NCI-H2227 (cell line): ENCODE results near the gene FRG1.
"Not testable (repeated sequence)": the region's sequence is repeated elsewhere in the genome, so short reads cannot be mapped to it uniquely, and the experiment has no call there.

Experiments
- DNase-seq: peaks from one replicate; lab custom pipeline; 2025; ENCODE audit not compliant: unreplicated experiment; lab: John Stamatoyannopoulos, UW

FRG1 gene

DNA sequence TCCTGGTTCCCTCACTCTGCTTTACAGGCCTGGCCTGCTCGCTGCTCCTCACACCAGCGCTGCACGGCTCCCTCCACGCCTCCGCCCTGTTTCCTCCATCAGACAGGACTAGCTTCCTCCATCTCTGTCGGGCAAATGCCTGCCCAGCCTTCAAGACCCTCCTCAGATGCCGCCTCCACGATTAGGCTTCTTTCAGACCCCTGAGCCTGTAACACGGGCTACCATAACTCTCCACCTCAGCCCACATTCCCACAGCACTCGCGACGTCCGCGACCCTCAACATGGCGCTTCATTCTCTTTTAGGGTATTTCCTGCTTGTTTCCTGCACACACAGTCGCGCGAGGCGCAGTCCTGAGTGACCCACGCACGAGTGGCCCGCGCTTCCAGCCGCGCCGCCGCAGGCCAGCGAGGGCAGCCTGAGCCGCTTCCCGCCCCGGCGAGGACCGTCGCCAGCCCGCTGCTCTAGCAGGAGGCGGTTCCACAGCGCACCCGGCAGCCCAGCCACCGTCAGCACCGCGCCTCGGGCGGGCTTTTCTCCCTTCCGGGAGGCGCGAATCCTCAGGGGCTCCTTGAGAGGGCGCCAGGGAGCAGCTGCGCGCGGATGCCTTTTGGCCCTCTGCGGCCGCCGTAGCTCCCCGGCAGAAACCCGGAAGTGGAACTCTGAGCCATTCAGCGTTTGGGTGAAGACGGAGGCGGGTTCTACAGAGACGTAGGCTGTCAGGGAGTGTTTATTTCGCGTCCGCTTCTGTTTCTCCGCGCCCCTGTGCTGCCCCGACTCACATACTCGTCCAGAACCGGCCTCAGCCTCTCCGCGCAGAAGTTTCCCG lies at the start of gene FRG1:
TSS of gene FRG1 (plus strand) at position 695 of the 827 bp plus-strand sequence. CDS start 138 bp downstream, outside the sequence.
- DNase-seq = no peak

DNA sequence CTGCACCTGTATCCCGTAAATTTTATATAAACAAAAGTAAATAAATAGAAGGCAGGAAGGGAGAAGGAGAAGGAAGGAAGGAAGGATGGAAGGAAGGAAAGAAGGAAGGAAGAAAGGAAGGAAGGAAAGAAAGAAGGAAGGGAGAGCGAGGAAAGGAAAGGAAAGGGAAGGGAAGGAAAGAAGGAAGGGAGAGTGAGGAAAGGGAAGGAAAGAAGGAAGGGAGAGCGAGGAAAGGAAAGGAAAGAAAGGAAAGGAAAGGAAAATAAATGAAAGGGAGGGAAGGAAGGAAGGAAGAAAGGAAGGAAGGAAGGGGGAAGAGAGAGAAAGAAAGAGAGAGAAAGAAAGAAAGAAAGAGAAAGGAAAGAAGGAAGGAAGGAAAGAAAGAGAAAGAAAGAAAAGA lies 43.0 kb upstream of the FRG1 start:
- no peak for DNase-seq

DNA sequence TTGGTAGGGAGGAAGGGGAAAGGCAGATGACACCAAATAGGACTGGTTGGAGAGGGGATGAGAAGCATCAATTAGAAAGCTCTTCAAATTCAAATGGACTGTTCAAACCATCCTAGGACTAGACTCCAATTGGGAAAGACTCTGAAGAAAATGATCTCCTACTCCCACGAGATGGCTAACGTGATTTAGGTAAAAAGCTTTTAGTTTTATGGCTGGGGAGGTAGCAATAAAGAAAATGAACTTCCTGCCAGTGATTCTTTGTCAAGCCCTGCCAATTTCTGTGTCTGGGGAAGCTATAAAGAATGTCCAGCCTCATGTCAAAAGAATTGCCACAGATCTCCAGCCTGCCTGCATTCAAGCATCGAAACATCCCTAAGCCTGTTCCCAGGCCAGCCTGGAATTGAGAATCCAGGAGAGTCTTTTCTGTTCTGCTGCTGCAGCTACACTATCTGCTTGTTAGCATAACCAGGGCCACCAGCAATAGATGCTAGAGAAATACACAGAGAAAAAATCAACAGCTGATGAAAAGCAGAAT lies 41.1 kb upstream of the FRG1 start:
- DNase-seq = not testable (repeated sequence)

DNA sequence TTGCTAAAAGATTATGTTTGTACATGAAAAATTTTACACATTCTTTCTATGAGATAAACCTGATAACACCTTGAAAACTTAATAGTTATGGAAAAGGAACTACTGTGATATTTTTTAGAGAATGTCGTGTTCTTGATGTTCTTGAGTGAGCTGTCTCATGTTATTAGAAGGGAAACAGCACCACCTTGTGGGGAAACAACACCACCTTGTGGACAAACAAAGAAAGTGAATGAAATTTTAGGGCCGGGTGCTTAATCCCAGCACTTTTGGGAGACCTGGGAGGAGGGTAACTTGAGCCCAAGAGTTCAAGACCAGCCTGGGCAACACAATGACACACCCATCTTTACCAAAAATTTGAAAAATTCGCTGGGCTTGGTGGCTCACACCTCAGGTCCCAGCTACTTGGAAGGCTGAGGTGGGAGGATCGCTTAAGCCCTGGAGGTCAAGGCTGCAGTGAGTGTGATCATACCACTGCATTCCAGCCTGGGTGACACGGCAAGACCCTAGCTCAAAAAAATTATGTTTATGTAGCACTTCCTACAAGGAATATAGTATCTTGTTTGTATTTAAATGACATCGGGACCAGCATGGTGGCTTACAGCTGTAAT lies 36.1 kb upstream of the FRG1 start:
- not testable (repeated sequence) for DNase-seq

DNA sequence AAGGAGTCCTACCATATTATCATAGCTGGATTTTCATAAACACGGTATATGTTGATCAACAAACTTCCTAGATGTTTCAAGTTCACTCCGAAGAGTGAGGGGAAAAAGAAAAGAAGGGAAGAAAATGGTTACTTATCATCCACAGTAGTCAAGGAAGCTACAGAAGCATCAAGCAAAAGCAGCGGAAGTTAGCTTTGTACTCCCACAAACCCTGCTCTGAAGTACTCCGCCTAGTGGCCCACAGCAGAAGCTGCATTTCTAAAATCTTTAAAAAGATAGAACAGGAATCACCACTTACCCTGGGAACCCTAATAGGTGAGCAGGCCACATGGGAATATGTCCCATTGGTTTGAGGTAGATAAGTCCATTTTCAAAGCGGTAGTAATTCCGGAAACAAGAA lies 28.5 kb upstream of the FRG1 start:
- DNase-seq = no peak

DNA sequence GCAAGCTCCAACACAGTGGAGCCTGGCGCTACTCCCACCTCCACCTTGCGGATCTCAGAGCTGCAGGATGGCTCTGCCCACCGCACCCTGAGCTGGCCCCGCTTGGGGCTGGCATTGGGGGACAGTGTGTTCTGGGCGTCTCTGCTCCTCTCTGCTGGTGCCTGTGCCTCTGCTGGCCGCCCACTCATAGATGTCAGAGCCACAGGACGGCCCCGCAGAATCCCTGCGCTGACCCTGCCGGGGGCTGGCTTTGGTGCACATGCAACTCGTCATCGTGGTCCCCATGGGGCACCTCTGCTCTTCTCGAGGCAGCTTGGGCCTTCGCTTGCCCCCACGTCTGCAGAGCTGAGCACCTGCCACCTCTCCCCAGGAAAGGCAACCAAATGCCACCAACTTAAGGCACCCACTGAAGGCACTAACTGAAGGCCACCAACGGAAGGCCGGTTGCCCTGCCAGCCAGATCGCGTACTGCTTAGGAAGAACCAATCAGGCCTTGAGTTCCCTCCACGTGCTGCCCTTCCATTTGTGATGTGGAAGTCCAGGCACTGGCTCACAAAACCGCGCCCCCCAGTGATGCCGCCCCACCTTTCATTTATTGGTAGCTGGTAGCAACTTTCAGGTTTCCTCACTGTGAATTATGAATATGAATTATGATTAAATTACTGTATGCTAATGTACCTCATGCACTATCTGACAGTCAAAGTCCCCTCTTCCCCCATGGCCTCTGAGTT lies 23.3 kb upstream of the FRG1 start:
- DNase-seq = no peak

DNA sequence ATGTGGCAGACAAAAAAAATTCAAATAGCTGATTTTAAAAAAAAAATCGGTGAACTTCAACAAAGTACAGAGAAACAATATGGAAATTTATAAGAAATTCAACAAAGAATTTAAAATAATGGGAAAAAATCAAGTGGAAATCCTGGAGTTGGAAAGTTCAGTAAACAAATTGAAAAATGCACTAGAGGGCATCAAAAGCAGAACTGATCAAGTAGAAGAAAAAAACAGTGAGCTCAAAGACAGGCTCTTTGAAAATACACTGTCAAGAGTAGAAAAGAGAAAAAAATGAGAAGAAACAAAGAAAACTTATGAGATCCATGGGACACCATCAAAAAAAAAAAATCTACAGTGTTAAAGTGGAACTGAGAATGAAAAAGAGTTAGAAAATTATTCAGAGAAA lies 19.6 kb upstream of the FRG1 start:
- no peak for DNase-seq

DNA sequence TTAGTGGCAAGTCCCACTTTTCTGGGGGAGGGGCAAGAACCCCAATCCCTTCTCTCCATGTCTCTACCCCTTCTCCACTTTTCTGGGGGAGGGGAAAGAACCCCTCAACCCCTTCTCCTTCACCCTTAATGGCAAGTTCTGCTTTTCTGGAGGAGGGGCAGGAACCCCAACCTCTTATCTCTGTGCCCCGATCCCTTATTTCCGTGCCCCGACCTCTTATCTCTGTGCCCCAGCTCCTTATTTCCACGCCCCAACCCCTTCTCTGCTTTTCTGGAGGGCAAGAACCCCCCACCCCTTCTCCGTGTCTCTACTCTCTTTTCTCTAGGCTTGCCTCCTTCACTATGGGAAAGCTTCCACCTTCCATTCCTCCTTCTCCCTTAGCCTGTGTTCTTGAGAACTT lies 13.9 kb upstream of the FRG1 start:
- DNase-seq = not testable (repeated sequence)

DNA sequence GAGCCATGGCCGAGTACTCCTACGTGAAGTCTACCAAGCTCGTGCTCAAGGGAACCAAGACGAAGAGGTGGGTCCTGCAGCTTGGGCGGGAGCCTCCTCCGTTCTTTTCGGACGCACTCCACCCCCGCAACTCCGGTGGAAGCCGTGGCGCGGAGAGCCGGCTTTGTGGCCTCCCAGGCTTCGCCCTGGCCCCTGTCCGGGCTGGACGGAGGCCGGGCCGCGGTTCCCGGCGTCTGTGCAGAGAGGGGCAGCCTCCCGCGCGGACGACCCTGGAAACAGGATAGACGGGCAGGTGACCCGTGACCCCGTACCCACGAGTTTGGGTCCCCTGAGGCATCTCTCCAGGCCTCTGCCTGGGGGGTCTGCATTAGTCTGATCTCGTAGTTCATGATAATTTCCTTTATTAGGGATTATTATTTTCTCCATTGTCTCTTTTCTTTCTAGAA lies 356 bp downstream of the FRG1 start:
- DNase-seq = no peak

DNA sequence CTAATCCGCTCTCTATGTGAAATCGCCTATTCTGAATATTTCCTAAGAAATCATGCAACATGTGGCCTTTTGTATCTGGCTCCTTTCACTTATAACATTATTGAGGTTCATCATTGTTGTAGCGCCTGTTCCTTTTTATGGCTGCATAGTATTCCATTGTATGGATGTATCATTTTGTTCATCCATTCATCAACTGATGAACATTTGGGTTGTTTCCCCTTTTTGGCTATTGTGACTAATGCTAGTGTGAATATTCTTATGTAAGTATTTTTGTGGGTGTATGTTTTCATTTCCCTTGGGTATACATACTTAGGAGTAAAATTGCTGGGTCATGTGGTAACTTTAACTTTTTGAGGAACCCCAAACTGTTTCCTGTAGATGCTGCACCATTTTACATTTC lies 1.7 kb downstream of the FRG1 start:
- DNase-seq = not testable (repeated sequence)

DNA sequence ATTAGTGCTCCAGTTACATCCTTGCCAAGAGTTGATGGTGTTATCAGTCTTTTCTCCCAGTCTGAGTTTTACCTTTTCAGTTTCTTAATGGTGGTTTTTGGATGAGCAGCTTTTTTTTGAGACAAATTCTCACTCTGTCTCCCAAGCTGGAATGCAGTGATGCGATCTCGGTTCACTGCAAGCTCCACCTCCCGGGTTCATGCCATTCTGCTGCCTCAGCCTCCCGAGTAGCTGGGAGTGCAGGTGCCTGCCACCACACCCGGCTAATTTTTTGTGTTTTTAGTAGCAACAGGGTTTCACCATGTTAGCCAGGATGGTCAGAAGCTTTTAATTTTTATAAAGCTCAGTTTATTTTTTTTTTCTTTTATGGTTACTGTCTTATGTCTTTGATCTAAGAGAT lies 3.4 kb downstream of the FRG1 start:
- not testable (repeated sequence) for DNase-seq

DNA sequence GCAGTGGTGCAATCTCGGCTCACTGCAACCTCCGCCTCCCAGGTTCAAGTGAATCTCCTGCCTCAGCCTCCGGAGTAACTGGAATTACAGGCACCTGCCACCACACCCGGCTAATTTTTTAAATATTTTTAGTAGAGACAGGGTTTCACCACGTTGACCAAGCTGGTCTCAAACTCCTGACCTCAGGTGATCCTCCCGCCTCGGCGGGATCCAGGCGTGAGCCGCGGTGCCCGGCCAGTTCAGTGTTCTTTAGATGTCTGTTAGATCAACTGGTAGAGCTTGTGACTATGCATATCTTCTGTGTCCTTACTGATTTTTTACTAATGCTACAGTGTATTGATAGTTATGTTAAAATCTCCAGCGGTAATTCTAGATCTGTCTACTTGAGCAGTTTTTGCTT lies 6.2 kb downstream of the FRG1 start:
- DNase-seq = not testable (repeated sequence)

DNA sequence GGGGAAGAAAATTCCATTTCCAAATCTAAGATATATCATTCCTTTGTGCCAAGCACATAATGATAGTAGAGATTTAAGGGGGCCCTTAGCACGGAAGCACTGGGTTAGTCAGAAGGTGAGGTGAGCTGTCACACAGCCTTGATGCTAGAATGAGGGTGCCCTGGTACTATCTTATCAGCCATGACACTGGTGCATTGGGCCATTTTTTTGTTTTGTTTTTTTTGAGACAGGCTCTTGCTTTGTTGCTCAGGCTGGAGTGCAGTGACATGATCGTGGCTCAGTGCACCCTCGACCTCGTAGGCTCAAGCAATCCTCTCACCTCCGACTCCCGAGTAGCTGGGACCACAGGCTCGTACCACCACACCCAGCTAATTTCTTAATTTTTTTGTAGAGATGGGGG lies 7.8 kb downstream of the FRG1 start:
- DNase-seq = not testable (repeated sequence)

DNA sequence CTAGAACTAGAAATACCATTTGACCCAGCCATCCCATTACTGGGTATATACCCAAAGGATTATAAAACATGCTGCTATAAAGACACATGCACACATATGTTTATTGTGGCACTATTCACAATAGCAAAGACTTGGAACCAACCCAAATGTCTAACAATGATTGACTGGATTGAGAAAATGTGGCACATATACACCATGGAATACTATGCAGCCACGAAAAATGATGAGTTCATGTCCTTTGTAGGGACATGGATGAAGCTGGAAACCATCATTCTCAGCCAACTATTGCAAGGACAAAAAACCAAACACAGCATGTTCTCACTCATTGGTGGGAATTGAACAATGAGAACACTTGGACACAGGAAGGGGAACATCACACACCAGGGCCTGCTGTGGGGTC lies 28.6 kb downstream of the FRG1 start:
- not testable (repeated sequence) for DNase-seq

DNA sequence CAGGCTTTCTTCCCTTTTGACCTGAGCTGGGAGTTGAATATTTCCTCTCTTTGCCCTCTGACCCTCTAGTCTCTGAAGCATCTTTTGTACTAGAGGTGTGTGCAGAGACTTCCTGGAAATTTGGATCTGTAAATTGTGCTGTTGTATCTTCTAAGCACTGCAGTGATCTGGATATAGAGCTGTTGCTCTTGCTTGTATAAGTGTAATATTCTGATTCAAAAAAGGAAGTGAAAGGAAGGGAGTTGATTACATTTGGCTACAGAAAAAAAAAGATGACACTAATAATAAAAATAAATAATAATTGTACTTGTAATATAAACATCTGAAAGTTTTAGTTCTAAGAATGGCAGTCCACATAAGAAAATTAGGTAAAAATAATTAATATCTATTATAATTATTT lies 33.0 kb downstream of the FRG1 start:
- DNase-seq = no peak

DNA sequence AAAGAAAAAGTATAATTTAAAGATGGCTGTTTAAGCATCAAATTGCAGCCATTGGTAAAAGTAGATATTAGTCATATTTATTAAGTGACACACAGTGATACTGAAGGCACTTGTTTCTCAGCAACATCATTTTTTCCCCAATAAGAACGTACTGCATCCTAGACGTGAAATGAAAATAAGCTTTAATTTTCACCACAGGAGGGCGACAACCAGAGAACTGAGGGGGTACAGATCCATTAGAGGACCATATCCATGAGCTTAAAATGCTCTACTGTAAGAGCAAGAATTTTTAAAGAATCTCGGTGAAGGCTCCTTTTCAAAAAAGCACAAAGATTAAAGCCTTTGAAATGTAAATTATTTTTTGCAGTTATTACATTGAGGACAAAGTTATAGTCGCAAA lies 33.4 kb downstream of the FRG1 start:
- DNase-seq = no peak

DNA sequence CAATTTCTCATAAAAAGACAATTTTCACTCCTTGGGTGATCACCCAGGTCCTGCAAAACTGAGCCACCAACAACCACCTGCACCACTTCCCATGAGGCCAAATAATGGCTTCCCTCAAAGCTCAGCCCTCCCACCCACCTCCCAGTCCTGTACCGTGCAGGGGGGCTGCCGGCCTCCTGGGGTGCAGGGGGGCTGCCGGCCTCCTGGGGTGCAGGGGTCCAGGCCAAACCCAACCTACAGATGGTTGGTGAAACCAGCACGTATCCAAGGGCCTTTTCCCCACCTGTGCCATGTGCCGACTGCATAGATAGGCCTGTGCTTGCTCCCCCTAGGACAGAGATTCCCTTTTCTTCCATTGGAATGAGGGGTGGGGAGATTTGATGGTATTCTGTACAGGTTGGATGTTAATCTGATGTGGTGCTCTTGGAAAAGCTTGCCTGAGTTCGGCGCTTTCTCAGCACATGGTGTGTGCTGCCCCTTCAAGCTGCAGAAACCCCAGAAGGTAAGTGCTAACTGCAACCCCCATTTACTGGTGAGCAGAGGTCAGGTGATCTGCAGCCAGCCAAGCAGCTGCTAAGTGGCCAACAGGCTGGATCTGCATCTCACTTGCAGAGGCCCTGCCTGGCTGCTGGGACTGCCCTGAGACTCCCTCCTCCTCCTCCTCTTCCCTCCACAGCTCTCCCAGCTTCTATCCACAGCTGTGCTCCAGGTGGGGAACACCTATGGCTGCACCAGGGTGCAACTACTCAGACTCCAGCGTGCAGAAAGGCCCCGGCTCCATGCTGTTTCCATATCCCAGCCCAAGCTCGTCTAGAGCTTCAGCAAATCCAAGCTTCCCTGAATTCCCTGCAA lies 38.8 kb downstream of the FRG1 start:
- no peak for DNase-seq

DNA sequence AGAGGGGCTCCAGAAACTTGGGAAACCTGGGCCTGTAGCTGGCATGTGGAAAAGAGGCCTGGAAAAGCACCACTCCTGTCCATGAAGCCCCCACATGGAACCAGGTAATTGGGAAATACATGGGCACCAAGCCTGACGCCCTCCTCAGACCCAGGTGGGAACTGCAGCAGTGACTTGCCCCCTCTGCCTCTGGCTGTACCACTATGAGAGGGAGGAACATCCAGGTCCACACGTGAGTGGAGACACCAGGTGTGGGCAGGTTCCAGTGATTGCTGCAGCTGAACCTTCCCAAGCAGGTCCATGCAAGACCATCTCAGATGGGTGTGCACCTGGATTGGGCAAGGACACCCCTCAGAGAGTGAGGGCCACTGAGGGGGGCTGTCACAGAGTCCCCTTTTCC lies 39.6 kb downstream of the FRG1 start:
- DNase-seq = not testable (repeated sequence)

DNA sequence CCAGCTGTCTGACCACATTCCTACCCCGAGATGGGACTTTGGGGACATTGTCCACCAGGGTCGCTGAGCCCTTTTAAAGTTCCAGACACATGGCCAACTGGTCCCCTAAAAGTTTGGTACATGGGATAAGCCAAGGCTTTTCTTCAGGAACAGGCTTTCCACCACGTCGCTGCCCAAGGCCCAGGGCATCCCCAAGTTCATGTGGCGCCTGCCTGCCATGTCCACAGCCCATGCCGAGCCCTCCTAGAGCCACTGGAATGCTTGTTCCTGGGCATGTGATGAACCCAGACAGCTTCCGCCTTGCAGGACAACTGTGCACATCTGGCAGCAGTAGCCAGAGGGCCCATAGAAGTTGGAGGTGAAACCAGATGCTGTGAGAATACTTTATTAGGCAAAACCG lies 41.3 kb downstream of the FRG1 start:
- DNase-seq = no peak

DNA sequence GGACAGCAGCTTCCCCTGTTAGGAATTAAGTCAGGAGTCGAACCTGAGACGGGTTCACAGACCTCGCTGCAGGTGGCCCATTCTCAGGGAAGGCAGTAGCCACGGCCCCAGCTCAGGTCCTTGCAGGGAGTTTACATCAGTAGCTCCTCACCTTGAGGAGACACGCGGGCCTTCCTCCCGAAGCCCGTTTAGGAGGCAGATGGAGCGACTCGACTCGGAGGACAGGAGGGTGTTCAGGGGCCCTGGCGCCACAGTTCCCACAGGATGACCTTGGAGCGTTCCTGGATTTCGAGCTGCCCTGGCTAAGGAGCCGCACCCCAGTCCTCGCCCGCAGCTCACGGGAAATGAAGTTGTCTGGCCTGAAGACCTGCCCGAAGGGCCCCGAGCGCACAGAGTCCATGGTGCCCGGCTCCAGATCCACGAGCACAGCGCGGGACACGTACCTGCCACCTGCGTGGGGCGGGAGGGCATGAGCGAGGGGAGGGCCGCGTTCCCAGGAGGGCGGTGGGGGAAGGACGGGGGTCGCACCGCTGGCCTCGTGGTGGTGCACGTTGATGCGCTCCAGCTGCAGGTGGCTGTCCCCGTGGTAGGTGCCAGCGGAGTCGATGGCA lies 43.3 kb downstream of the FRG1 start:
- not testable (repeated sequence) for DNase-seq
